ENCODE measurements around the gene INPP5D.

Gene INPP5D

DNA sequence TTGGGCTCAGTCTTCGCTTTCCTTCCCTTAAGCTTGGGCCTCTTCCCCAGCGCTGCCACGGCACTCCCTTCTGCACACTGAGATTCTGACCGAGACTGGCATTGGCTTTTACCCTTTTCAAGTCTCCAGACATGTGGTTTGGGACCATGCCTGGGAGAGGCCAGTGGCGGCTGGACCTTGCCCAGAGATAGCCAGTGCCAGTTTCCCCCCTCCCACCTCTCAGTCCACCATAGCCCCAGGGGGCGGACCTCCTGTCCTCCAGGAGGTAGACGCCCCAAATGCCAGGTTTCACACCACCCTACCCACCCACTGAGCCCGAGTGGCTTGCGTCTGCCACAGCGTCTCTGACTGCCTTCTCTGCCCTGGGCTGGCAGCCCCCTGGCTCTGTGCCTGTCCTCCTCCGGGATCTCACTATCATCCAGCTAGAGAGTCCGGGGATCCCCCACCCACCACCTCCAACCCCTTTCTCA is 47.7 kb downstream of the INPP5D start:
- TF ChIP-seq, protein P1, sequence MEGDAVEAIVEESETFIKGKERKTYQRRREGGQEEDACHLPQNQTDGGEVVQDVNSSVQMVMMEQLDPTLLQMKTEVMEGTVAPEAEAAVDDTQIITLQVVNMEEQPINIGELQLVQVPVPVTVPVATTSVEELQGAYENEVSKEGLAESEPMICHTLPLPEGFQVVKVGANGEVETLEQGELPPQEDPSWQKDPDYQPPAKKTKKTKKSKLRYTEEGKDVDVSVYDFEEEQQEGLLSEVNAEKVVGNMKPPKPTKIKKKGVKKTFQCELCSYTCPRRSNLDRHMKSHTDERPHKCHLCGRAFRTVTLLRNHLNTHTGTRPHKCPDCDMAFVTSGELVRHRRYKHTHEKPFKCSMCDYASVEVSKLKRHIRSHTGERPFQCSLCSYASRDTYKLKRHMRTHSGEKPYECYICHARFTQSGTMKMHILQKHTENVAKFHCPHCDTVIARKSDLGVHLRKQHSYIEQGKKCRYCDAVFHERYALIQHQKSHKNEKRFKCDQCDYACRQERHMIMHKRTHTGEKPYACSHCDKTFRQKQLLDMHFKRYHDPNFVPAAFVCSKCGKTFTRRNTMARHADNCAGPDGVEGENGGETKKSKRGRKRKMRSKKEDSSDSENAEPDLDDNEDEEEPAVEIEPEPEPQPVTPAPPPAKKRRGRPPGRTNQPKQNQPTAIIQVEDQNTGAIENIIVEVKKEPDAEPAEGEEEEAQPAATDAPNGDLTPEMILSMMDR (IDR thresholded peaks at IDR 0.05; ENCODE audit: low read depth, low read length): no peak
- DNase-seq (ENCODE audit: low read depth in 2 of 2): no peak
- no peak overlapping the region for H3K4me3 ChIP-seq (replicated peaks in 1 of 2; ENCODE audit: low read depth in 2 of 2, low read length in 2 of 2)

DNA sequence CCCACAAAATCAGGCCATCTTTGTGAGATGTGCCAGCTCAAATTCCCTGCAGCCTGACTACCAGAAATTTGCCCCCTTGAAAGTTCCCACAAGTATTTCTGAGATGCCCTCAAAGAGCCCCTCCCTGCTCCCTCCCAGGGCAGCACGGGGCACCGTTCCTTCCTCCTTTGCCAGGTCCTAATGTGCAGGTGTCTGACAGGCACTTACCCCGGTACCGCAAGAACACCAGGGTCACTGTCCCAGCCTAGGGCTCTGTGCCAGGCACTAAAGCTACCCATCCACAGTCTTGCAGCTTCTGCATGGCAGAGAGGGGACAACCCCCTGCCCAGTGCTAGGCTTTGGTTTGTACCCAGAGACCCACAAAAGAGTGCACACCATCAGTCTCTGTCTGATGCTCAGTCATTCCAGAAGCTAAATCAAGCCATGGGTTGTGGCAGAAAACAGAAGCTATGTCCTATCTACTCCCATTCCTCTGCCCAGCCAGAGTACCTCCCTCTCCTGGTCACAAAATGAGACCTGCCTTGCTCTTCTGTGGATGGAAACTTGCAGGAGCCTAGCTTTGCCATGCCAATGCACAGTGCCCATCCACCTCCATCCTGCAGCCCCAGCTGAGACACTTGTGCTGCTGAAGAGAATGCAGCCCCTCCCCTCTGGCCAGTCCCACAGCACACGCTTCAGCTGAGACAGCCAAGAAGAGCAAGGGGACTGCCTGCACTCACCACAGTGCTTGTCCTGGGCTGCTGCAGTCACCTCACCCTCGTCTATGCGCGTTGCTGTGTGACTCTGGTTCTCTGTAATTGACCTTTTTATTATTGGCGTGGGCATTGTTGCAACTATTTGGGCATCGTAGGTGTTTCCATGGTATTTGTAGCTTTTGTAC is 48.7 kb downstream of the INPP5D start:
- DNase-seq (ENCODE audit: low read depth in 2 of 2): no peak
- TF ChIP-seq, protein P1 (IDR thresholded peaks at IDR 0.05; ENCODE audit: low read depth, low read length): no peak
- no peak overlapping the region for H3K4me3 ChIP-seq (replicated peaks in 1 of 2; ENCODE audit: low read depth in 2 of 2, low read length in 2 of 2)

DNA sequence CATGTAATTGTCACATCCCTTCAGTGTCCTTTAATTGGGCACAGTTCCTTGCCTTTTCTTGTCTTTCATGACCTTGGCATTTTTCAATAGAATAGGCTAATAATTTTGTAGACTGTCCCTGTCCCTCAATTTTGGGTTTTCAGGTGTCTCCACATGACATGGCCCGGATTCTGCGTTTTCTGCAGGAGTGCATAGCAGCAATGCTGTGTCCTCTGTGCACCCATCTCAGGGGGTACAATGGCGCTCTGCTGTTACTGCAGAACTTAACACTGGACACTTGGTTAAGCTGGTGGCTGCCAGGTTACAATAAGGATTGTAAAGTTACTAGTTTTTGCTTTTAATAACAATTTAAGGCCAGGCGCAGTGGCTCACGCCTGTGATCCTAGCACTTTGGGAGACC is 51.3 kb downstream of the INPP5D start:
- no peak overlapping the region for H3K4me3 ChIP-seq (replicated peaks in 1 of 2; ENCODE audit: low read depth in 2 of 2, low read length in 2 of 2)
- TF ChIP-seq, protein P1 (IDR thresholded peaks at IDR 0.05; ENCODE audit: low read depth, low read length): no peak

DNA sequence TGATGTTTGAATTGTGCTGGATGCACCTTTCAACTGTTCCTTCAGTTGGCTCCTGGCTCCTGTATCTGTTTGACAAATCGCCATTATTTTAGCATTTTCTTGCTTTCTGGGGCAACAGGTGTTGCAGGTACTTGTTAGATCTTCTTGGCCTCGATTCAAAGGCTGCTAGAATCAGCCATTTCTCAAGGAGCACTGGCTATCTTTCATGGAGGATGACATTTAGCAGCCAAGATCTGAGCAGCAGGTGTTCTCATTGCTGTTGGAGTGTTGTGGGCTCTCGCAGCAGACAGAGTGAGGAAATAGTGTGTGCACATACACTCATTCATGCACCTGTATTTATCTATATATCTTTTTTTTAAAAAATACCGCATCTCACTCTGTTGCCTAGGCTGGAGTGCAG is 52.2 kb downstream of the INPP5D start:
- TF ChIP-seq, protein P1 (IDR thresholded peaks at IDR 0.05; ENCODE audit: low read depth, low read length): no peak
- H3K4me3 ChIP-seq (replicated peaks in 1 of 2; ENCODE audit: low read depth in 2 of 2, low read length in 2 of 2): no peak overlapping the region
- no peak for DNase-seq (ENCODE audit: low read depth in 2 of 2)

More for the DNA sequence above, 51.3 kb downstream of the INPP5D start:
- no peak for DNase-seq (ENCODE audit: low read depth in 2 of 2)

DNA sequence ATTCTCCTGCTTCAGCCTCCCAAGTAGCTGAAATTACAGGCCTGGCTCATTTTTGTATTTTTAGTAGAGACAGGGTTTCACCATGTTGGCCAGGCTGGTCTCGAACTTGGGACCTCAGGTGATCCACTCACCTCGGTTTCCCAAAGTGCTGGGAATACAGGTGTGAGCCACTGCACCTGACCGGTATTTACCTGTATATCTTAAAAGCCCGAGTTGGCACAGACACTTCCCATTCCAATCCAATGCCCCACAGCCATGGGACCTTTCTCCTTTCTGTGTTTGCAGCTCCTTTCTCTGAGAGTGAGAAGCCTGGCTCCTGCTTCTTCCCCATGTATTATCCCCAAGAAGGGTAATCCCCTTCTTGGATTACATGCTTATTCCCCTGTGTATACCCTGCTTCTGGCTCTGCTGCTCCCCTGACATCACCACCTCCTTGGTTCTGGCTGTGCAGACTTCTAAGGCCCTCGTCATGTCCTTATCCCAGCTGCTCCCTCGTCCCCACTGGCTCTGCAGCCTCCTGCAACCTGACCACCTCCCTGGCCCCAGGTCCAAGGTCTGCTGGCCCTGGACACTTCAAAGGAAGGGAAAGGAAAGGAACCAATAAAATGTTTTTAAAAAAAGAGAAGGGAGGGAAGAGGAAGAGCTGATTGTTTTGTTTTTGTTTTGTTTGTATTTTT is 52.8 kb downstream of the INPP5D start:
- TF ChIP-seq, protein P1 (IDR thresholded peaks at IDR 0.05; ENCODE audit: low read depth, low read length): no peak
- DNase-seq (ENCODE audit: low read depth in 2 of 2): peak; percentile 3 to 12
- H3K4me3 ChIP-seq (replicated peaks in 1 of 2; ENCODE audit: low read depth in 2 of 2, low read length in 2 of 2): no peak overlapping the region

DNA sequence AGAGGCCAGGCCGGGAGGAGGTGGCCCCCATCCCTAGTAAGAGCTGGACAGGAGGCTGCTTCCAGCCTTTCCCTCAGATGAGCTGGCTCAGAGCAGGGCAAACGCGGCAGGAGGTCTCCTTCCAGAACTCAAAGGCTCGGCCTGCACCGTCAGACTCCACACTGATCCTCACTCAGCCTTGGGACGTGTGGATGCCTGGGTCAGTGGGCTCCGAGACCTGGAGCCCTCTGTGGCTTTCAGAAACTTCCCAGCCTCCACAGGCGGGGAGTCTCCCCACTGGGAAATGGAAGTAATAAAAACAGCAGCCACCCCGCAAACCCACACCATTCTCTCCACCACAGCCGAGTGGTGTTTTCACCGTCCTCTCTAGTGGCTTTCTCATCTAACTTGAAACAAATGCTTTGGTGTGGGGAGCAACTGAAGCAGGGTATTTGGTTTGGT is 54.3 kb downstream of the INPP5D start:
- TF ChIP-seq, protein P1 (IDR thresholded peaks at IDR 0.05; ENCODE audit: low read depth, low read length): no peak
- no peak for DNase-seq (ENCODE audit: low read depth in 2 of 2)

More for the DNA sequence above, 54.3 kb downstream of the INPP5D start:
- no peak overlapping the region for H3K4me3 ChIP-seq (replicated peaks in 1 of 2; ENCODE audit: low read depth in 2 of 2, low read length in 2 of 2)
